Suprapubic skin (tissue), 4 donors: ENCODE results near the gene ACTL8. TPM values are rescaled to one million over a fixed set of nuclear protein-coding genes. Genes with fewer than 3 reads are reported as not detected.

Source experiments
- DNase-seq, 2 donors: peaks; one replicate each; pipeline ENCODE4 v3.0.0-alpha.2; 2019; ENCODE audit warnings: low spot score in 2 of 2
- H3K27ac ChIP-seq: fragments of 200-600 bp; sonication (generic); one replicate; pipeline ENCODE4 v1.5.1; 2019
- H3K27me3 ChIP-seq: fragments of 200-600 bp; sonication (generic); one replicate; pipeline ENCODE4 v1.5.1; 2019
- H3K36me3 ChIP-seq: fragments of 200-600 bp; sonication (generic); one replicate; pipeline ENCODE4 v1.5.1; 2019
- H3K4me1 ChIP-seq: fragments of 200-600 bp; sonication (generic); one replicate; pipeline ENCODE4 v1.5.1; 2019
- H3K4me3 ChIP-seq: fragments of 200-600 bp; sonication (generic); one replicate; pipeline ENCODE4 v1.5.1; 2019; ENCODE audit warnings: mild to moderate bottlenecking
- H3K9me3 ChIP-seq: fragments of 200-600 bp; sonication (generic); one replicate; pipeline ENCODE4 v1.5.1; 2019
- CTCF ChIP-seq, 2 donors: fragments of 200-600 bp in 1 of 2; fragments of 450-650 bp in 1 of 2; sonication (generic) in 1 of 2; IDR thresholded peaks; one replicate each; pipeline ENCODE4 v1.5.1; 2016 to 2019; ENCODE audit warnings: antibody characterized with exemption in 2 of 2, mild to moderate bottlenecking in 1 of 2, moderate library complexity in 1 of 2
- EP300 ChIP-seq: sonication (generic); formaldehyde crosslinking; IDR thresholded peaks from one replicate; pipeline ENCODE4 v1.6.1; 2017; ENCODE audit warnings: antibody characterized with exemption
- POLR2A ChIP-seq, 2 donors: fragments of 450-650 bp; IDR thresholded peaks; one replicate each; pipeline ENCODE4 v1.6.1; 2017; ENCODE audit warnings: antibody characterized with exemption in 2 of 2, mild to moderate bottlenecking in 2 of 2, moderate library complexity in 2 of 2
- POLR2AphosphoS5 ChIP-seq, 3 donors: sonication (generic); formaldehyde crosslinking; IDR thresholded peaks; one replicate each; pipeline ENCODE4 v1.6.1; 2017; ENCODE audit warnings: antibody characterized with exemption in 3 of 3
- WGBS: methylation state at CpG from one replicate; pipeline ENCODE4 v1.1.5; 2018; 5-methylcytosine and 5-hydroxymethylcytosine counted together
- total RNA-seq, 4 donors: library from RNA; depleted of rRNA; stranded (reverse); fragments of >200 nt; gene quantifications; one replicate each; pipeline ENCODE4 v1.1.0, GENCODE V29; 2016

Gene ACTL8
- total RNA-seq = not detected

GRCh38 chr1:17755120-17755519, at the start of gene ACTL8:
ACTL8 (plus strand) TSS chr1:17755333; CDS start chr1:17823009, 67,676 bp downstream.
- H3K9me3 ChIP-seq = peaks cover 28% of the 10 kb centered on the region

DNA sequence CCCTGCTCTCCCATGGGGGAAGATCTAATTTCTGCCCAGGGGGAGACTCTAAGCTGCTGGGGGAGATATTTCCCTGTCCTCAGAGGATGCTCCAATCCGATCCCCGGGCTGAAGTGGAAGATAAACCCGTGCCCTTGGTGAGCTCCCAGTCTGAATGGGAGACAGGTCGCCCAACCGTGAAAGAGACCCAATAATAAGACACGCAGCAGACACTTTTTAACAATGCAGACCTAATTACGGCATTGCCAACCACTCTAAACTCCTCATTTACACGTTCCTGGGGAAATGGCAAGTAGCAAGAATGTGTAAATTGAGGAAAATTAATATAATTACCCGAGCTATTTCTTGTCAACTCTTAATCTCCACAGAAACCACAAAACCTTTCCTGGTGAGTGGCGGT, 48.7 kb upstream of the ACTL8 start:
- H3K27ac ChIP-seq = no peak overlapping the region
- TF ChIP-seq POLR2AphosphoS5 (IDR thresholded peaks at IDR 0.05) (no peak), CTCF (IDR thresholded peaks at IDR 0.05) (no peak), POLR2A (IDR thresholded peaks at IDR 0.05) (no peak), EP300 (no peak)
- H3K4me1 ChIP-seq = no peaks in the 10 kb centered on the region
- no peaks in the 10 kb centered on the region for H3K36me3 ChIP-seq
- H3K9me3 ChIP-seq = no peaks in the 10 kb centered on the region
- no peak for DNase-seq
- no peak overlapping the region for H3K4me3 ChIP-seq
- no peaks in the 10 kb centered on the region for H3K27me3 ChIP-seq
- WGBS = 60% methylated on average over 10 of the region's 10 CpGs

More at GRCh38 chr1:17755120-17755519, at the start of gene ACTL8:
- Histone ChIP-seq H3K4me3 (no peak within 1 kb of the TSS), H3K4me1 (no peaks in the 10 kb centered on the region), H3K27ac (no peak within 1 kb of the TSS), H3K36me3 (no peaks in the 10 kb centered on the region), H3K27me3 (peaks cover 3% of the 10 kb centered on the region)
- no peak for TF ChIP-seq POLR2A (IDR thresholded peaks at IDR 0.05)
- WGBS = 64% methylated on average over 12 of the region's 12 CpGs
- no peak for DNase-seq

GRCh38 chr1:17709981-17710380, 45.2 kb upstream of the ACTL8 start:
- DNase-seq = no peak
- H3K36me3 ChIP-seq = no peaks in the 10 kb centered on the region
- no peak overlapping the region for H3K27ac ChIP-seq
- no peak for TF ChIP-seq EP300
- no peak for TF ChIP-seq POLR2A (IDR thresholded peaks at IDR 0.05)
- TF ChIP-seq POLR2AphosphoS5 (IDR thresholded peaks at IDR 0.05) = no peak
- no peak for TF ChIP-seq CTCF (IDR thresholded peaks at IDR 0.05)
- no peak overlapping the region for H3K4me3 ChIP-seq
- WGBS = 96% methylated on average over 3 of the region's 3 CpGs
- H3K4me1 ChIP-seq = no peaks in the 10 kb centered on the region
- H3K27me3 ChIP-seq = peaks cover 7% of the 10 kb centered on the region
- no peaks in the 10 kb centered on the region for H3K9me3 ChIP-seq

- H3K27ac ChIP-seq = no peak overlapping the region
- WGBS = 78% methylated on average over 4 of the region's 4 CpGs
Observed at GRCh38 chr1:17710889-17711576, 44.1 kb upstream of the ACTL8 start.

DNA sequence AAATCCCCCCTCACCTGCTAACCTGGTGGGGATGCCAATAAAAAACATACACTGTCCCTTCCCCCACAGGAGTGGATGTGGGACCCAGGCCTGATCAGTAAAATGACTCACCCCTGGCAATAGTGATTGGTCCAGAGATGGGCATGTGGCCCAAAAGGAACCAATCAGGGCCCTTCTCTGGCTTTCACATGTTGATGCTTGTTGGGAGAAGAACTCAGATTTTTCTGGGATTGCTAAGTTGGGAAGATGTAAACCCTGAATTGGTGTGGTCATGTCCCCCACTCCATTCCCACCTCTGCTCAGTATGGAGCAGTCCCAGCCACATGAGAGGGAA, 43.6 kb upstream of the ACTL8 start:
- Histone ChIP-seq H3K36me3 (no peaks in the 10 kb centered on the region), H3K4me1 (no peaks in the 10 kb centered on the region), H3K4me3 (no peak overlapping the region), H3K27me3 (peaks cover 13% of the 10 kb centered on the region), H3K9me3 (no peaks in the 10 kb centered on the region), H3K27ac (no peak overlapping the region)
- TF ChIP-seq POLR2A (IDR thresholded peaks at IDR 0.05) = no peak
- TF ChIP-seq EP300 = no peak
- no peak for TF ChIP-seq CTCF (IDR thresholded peaks at IDR 0.05)
- no peak for TF ChIP-seq POLR2AphosphoS5 (IDR thresholded peaks at IDR 0.05)
- DNase-seq = no peak

More at GRCh38 chr1:17710889-17711576, 44.1 kb upstream of the ACTL8 start:
- no peaks in the 10 kb centered on the region for H3K36me3 ChIP-seq
- no peaks in the 10 kb centered on the region for H3K4me1 ChIP-seq
- no peak for DNase-seq
- no peaks in the 10 kb centered on the region for H3K9me3 ChIP-seq
- no peak overlapping the region for H3K4me3 ChIP-seq
- H3K27me3 ChIP-seq = peaks cover 13% of the 10 kb centered on the region
- TF ChIP-seq EP300 (no peak), POLR2AphosphoS5 (IDR thresholded peaks at IDR 0.05) (no peak), POLR2A (IDR thresholded peaks at IDR 0.05) (no peak), CTCF (IDR thresholded peaks at IDR 0.05) (no peak)

DNA sequence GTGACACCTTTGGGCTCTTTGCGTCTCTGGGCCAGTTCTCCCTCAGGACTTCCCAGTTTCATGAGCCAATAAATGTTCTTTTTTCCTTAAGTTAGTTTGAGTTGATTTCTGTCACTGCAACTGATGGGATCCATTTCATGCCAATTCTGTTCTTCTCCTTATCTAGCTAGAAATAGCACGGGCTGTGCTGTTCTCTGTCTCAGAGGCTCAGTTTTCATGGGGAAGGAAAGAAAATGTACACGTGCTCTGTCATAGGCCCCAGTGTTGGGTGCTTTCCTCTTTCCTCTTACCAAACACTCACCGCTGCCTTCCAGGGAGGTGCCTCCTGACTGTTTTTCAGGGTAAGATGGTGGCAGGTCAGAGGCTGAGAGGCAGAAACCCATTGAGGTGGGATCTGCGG, 43.2 kb upstream of the ACTL8 start:
- Histone ChIP-seq H3K9me3 (no peaks in the 10 kb centered on the region), H3K27me3 (peaks cover 13% of the 10 kb centered on the region), H3K4me1 (no peaks in the 10 kb centered on the region), H3K36me3 (no peaks in the 10 kb centered on the region), H3K4me3 (no peak overlapping the region), H3K27ac (no peak overlapping the region)
- no peak for TF ChIP-seq POLR2A (IDR thresholded peaks at IDR 0.05)
- no peak for TF ChIP-seq CTCF (IDR thresholded peaks at IDR 0.05)
- TF ChIP-seq EP300 = no peak
- no peak for TF ChIP-seq POLR2AphosphoS5 (IDR thresholded peaks at IDR 0.05)
- DNase-seq = no peak
- WGBS = 78% methylated on average over 5 of the region's 5 CpGs
